ENCODE data around the gene SGCD.

- no peak for TF ChIP-seq CTCF (IDR thresholded peaks at IDR 0.05)
- TF ChIP-seq POLR2A (IDR thresholded peaks at IDR 0.05), result no peak
Measured at GRCh38 chr5:156491766-156492165, 164.8 kb downstream of the SGCD start.
